Activated CD4-positive, alpha-beta T cell treated with anti-CD3 and anti-CD28 coated beads, Interleukin-2, amount 10 ng/mL, durations not matched to agents 7 days and 5 days (primary cell): ENCODE results near the gene SCAF4. TPM values are rescaled to one million over a fixed set of nuclear protein-coding genes. Genes with fewer than 3 reads are reported as not detected.
"Not testable (repeated sequence)": the region's sequence is repeated elsewhere in the genome, so short reads cannot be mapped to it uniquely, and the experiment has no call there.

Experiments
- CTCF ChIA-PET: fragments of 350-600 bp; sonication (Branson Sonifier 250); formaldehyde crosslinking; loops from one replicate; lab custom pipeline; 2021; ENCODE audit warnings: antibody characterized with exemption; lab: Charles Lee
- POLR2A ChIA-PET: fragments of 350-600 bp; sonication (Branson Sonifier 250); formaldehyde crosslinking; loops from one replicate; lab custom pipeline; 2021; ENCODE audit warnings: antibody characterized with exemption; lab: Charles Lee
- DNase-seq: peaks from one replicate; pipeline ENCODE4 v3.0.0-alpha.2; 2020
- H3K27ac Mint-ChIP-seq: one replicate; pipeline ENCODE4 v1.8.0; 2021; ENCODE audit warnings: mild to moderate bottlenecking, moderate library complexity, mixed read lengths
- H3K27me3 Mint-ChIP-seq: one replicate; pipeline ENCODE4 v1.8.0; 2021; ENCODE audit warnings: mixed read lengths
- H3K36me3 Mint-ChIP-seq: one replicate; pipeline ENCODE4 v1.8.0; 2021; ENCODE audit warnings: low read depth, mixed read lengths
- H3K4me1 Mint-ChIP-seq: one replicate; pipeline ENCODE4 v1.8.0; 2021; ENCODE audit warnings: mixed read lengths
- H3K4me3 Mint-ChIP-seq: one replicate; pipeline ENCODE4 v1.8.0; 2021; ENCODE audit warnings: mild to moderate bottlenecking, moderate library complexity, mixed read lengths
- H3K9me3 Mint-ChIP-seq: one replicate; pipeline ENCODE4 v1.8.0; 2021; ENCODE audit warnings: mixed read lengths
- total RNA-seq, 2 experiments: library from RNA; stranded (reverse); gene quantifications; one replicate each; pipeline ENCODE4 v1.2.3, GENCODE V29; 2021

SCAF4 gene
- total RNA-seq, 2 experiments from 2014 or later: 55.6 to 64.2 TPM

- H3K27ac Mint-ChIP-seq: no peak overlapping the region
- peaks cover 35% of the 10 kb centered on the region for H3K36me3 Mint-ChIP-seq
- ChIA-PET POLR2A (no interaction called here), CTCF (no interaction called here)
- H3K4me1 Mint-ChIP-seq: peaks cover 24% of the 10 kb centered on the region
- no peaks in the 10 kb centered on the region for H3K9me3 Mint-ChIP-seq
- no peak for DNase-seq
- no peaks in the 10 kb centered on the region for H3K27me3 Mint-ChIP-seq
- no peak overlapping the region for H3K4me3 Mint-ChIP-seq
Measured at GRCh38 chr21:31671931-31672330, 60.0 kb downstream of the SCAF4 start.

DNA sequence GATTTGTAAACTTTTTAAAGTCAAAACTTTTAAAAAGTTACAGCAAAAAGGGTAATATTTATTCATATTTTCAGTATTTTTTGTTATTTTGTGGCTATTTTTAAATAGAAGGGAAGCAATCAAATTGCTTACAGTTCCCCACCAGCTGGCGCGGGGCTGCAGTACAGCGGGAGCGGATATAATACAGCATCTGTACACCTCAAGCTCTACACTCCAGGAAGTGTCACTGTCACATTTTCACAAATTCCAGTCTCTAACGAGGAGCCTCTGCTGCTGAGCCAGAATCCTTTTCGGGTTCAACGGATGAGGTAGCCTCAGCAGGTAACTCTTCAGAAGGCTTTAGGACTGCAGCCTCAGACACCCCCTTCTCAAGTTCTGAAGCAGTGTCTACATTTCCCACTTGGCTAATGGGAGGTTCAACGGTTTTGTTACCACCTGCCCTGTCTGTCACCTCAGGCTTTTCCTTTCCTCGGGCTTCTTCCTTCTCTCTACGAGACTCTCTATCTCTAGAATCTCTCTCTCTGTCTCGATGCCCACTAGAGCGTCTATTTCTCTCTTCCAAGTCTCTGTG is 60.7 kb downstream of the SCAF4 start:
- ChIA-PET POLR2A (no interaction called here), CTCF (no interaction called here)
- Mint-ChIP-seq H3K36me3 (peaks cover 42% of the 10 kb centered on the region), H3K27me3 (no peaks in the 10 kb centered on the region), H3K4me3 (no peak overlapping the region), H3K27ac (no peak overlapping the region), H3K9me3 (no peaks in the 10 kb centered on the region), H3K4me1 (peaks cover 31% of the 10 kb centered on the region)
- DNase-seq: no peak

- no peak overlapping the region for H3K27ac Mint-ChIP-seq
- H3K27me3 Mint-ChIP-seq: no peaks in the 10 kb centered on the region
- peaks cover 49% of the 10 kb centered on the region for H3K36me3 Mint-ChIP-seq
- H3K4me1 Mint-ChIP-seq: peaks cover 40% of the 10 kb centered on the region
- ChIA-PET POLR2A (no interaction called here), CTCF (no interaction called here)
- DNase-seq: no peak
- no peak overlapping the region for H3K4me3 Mint-ChIP-seq
- H3K9me3 Mint-ChIP-seq: no peaks in the 10 kb centered on the region
Measured at GRCh38 chr21:31670070-31670469, 61.8 kb downstream of the SCAF4 start.

- H3K36me3 Mint-ChIP-seq: peaks cover 57% of the 10 kb centered on the region
- DNase-seq: no peak
- CTCF ChIA-PET: no interaction called here
- POLR2A ChIA-PET: no interaction called here
- H3K4me3 Mint-ChIP-seq: no peak overlapping the region
- H3K27ac Mint-ChIP-seq: no peak overlapping the region
- H3K9me3 Mint-ChIP-seq: no peaks in the 10 kb centered on the region
- H3K4me1 Mint-ChIP-seq: peaks cover 49% of the 10 kb centered on the region
- H3K27me3 Mint-ChIP-seq: no peaks in the 10 kb centered on the region
Measured at GRCh38 chr21:31668651-31669491, 63.0 kb downstream of the SCAF4 start.

- Mint-ChIP-seq H3K36me3 (peaks cover 63% of the 10 kb centered on the region), H3K27ac (peak overlapping the region; percentile 38), H3K4me1 (peaks cover 58% of the 10 kb centered on the region), H3K27me3 (no peaks in the 10 kb centered on the region), H3K4me3 (peak overlapping the region; percentile 14), H3K9me3 (no peaks in the 10 kb centered on the region)
- ChIA-PET POLR2A (no interaction called here), CTCF (interaction anchor here (1.4 kb wide), 1 partner anchor 471 kb away, joined by 3 read pairs; no protein-coding TSS in a partner anchor)
- DNase-seq: no peak
Measured at GRCh38 chr21:31667639-31668038, 64.3 kb downstream of the SCAF4 start.

DNA sequence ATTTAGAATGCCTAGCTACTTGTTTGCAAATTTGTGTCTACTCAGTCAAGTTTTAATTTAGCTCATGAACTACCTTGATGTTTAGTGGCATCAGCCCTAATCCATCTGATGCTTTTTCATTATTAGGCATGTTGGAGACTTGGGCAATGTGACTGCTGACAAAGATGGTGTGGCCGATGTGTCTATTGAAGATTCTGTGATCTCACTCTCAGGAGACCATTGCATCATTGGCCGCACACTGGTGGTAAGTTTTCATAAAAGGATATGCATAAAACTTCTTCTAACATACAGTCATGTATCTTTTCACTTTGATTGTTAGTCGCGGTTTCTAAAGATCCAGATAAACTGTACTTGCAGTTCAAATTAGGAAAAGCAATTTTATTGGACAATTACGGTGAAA is 64.8 kb downstream of the SCAF4 start:
- DNase-seq: no peak
- Mint-ChIP-seq H3K27me3 (no peaks in the 10 kb centered on the region), H3K36me3 (peaks cover 68% of the 10 kb centered on the region), H3K4me3 (no peak overlapping the region), H3K9me3 (no peaks in the 10 kb centered on the region), H3K4me1 (peaks cover 63% of the 10 kb centered on the region), H3K27ac (peak overlapping the region; percentile 65)
- CTCF ChIA-PET: interaction anchor here (1.4 kb wide), 1 partner anchor 471 kb away, joined by 3 read pairs; no protein-coding TSS in a partner anchor
- POLR2A ChIA-PET: interaction anchor here (0.8 kb wide), 1 partner anchor 12 kb away, joined by 3 read pairs; no protein-coding TSS in a partner anchor

DNA sequence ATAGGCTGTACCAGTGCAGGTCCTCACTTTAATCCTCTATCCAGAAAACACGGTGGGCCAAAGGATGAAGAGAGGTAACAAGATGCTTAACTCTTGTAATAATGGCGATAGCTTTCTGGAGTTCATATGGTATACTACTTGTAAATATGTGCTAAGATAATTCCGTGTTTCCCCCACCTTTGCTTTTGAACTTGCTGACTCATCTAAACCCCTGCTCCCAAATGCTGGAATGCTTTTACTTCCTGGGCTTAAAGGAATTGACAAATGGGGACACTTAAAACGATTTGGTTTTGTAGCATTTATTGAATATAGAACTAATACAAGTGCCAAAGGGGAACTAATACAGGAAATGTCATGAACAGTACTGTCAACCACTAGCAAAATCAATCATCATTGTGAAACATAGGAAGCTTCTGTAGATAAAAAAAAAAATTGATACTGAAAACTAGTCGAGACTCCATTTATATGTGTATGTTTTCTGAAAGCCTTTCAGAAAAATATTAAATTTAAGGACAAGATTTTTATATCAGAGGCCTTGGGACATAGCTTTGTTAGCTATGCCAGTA is 65.4 kb downstream of the SCAF4 start:
- peaks cover 72% of the 10 kb centered on the region for H3K36me3 Mint-ChIP-seq

DNA sequence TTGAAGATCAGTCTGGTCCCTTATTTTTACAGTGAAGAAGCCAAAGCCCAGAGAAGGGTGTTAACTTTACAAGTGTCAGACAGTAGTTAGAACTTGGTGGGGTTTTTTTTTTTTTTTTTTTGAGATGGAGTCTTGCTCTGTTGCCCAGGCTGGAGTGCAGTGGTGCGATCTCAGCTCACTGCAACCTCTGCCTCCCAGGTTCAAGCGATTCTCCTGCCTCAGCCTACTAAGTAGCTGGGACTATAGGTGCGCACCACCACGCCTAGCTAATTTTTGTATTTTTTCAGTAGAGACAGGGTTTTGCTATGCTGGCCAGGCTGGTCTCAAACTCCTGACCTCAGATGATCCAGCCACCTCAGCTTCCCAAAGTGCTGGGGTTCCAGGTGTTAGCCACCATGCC is 66.0 kb downstream of the SCAF4 start:
- H3K36me3 Mint-ChIP-seq: peaks cover 73% of the 10 kb centered on the region
- not testable (repeated sequence) for H3K27me3 Mint-ChIP-seq, H3K4me3 Mint-ChIP-seq

More for the DNA sequence above, 65.4 kb downstream of the SCAF4 start:
- ChIA-PET POLR2A (interaction anchor here (0.8 kb wide), 1 partner anchor 12 kb away, joined by 3 read pairs; no protein-coding TSS in a partner anchor), CTCF (no interaction called here)
- peak overlapping the region; percentile 65 for H3K27ac Mint-ChIP-seq
- no peaks in the 10 kb centered on the region for H3K27me3 Mint-ChIP-seq
- H3K4me3 Mint-ChIP-seq: no peak overlapping the region
- H3K9me3 Mint-ChIP-seq: no peaks in the 10 kb centered on the region
- DNase-seq: no peak
- H3K4me1 Mint-ChIP-seq: peaks cover 69% of the 10 kb centered on the region

GRCh38 chr21:31665397-31665796 is 66.5 kb downstream of the SCAF4 start:
- Mint-ChIP-seq H3K4me3 (no peak overlapping the region), H3K27ac (peak overlapping the region; percentile 20), H3K36me3 (peaks cover 72% of the 10 kb centered on the region), H3K4me1 (peaks cover 77% of the 10 kb centered on the region), H3K27me3 (no peaks in the 10 kb centered on the region), H3K9me3 (no peaks in the 10 kb centered on the region)
- CTCF ChIA-PET: no interaction called here
- POLR2A ChIA-PET: no interaction called here
- peak; percentile 25 for DNase-seq

More for the DNA sequence above, 66.0 kb downstream of the SCAF4 start:
- H3K27ac Mint-ChIP-seq, DNase-seq, CTCF ChIA-PET, POLR2A ChIA-PET, H3K9me3 Mint-ChIP-seq: not testable (repeated sequence)
- peaks cover 74% of the 10 kb centered on the region for H3K4me1 Mint-ChIP-seq

- peaks cover 66% of the 10 kb centered on the region for H3K36me3 Mint-ChIP-seq
- no peaks in the 10 kb centered on the region for H3K27me3 Mint-ChIP-seq
- POLR2A ChIA-PET: no interaction called here
- H3K27ac Mint-ChIP-seq: no peak overlapping the region
- no peak overlapping the region for H3K4me3 Mint-ChIP-seq
- peaks cover 82% of the 10 kb centered on the region for H3K4me1 Mint-ChIP-seq
- DNase-seq: no peak
- H3K9me3 Mint-ChIP-seq: no peaks in the 10 kb centered on the region
- CTCF ChIA-PET: no interaction called here
Measured at GRCh38 chr21:31663584-31664249, 68.2 kb downstream of the SCAF4 start.

- ChIA-PET POLR2A (interaction anchor here (0.7 kb wide), 1 partner anchor 49 kb away, joined by 3 read pairs; no protein-coding TSS in a partner anchor), CTCF (no interaction called here)
- H3K27ac Mint-ChIP-seq: peak overlapping the region; percentile 95
- H3K4me1 Mint-ChIP-seq: peaks cover 66% of the 10 kb centered on the region
- no peaks in the 10 kb centered on the region for H3K27me3 Mint-ChIP-seq
- H3K36me3 Mint-ChIP-seq: peaks cover 39% of the 10 kb centered on the region
- H3K9me3 Mint-ChIP-seq: no peaks in the 10 kb centered on the region
- no peak for DNase-seq
- peak overlapping the region; percentile 98 for H3K4me3 Mint-ChIP-seq
Measured at GRCh38 chr21:31660591-31660990, 71.3 kb downstream of the SCAF4 start.

- Mint-ChIP-seq H3K36me3 (peaks cover 35% of the 10 kb centered on the region), H3K4me3 (peak overlapping the region; percentile 98), H3K27ac (peak overlapping the region; percentile 95), H3K9me3 (no peaks in the 10 kb centered on the region), H3K27me3 (no peaks in the 10 kb centered on the region), H3K4me1 (peaks cover 66% of the 10 kb centered on the region)
- POLR2A ChIA-PET: interaction anchor here (0.7 kb wide), 1 partner anchor 49 kb away, joined by 3 read pairs; no protein-coding TSS in a partner anchor
- DNase-seq: no peak
- CTCF ChIA-PET: no interaction called here
Measured at GRCh38 chr21:31660259-31660565, 71.7 kb downstream of the SCAF4 start.
